ENCODE measurements around the gene PCDHGC4.

Gene PCDHGC4

GRCh38 chr5:141529002-141529401 is 44.2 kb downstream of the PCDHGC4 start:
- no peak for TF ChIP-seq CTCF (IDR thresholded peaks at IDR 0.05; ENCODE audit: borderline replicate concordance, insufficient read depth, low read depth, low read length)
- H3K4me3 ChIP-seq (ENCODE audit: low read depth, low read length), result no peak overlapping the region

GRCh38 chr5:141529873-141530272 is 45.0 kb downstream of the PCDHGC4 start:
- no peak overlapping the region for H3K4me3 ChIP-seq (ENCODE audit: low read depth, low read length)
- no peak for TF ChIP-seq CTCF (IDR thresholded peaks at IDR 0.05; ENCODE audit: borderline replicate concordance, insufficient read depth, low read depth, low read length)

- no peak overlapping the region for H3K4me3 ChIP-seq (ENCODE audit: low read depth, low read length)
- no peak for TF ChIP-seq CTCF (IDR thresholded peaks at IDR 0.05; ENCODE audit: borderline replicate concordance, insufficient read depth, low read depth, low read length)
Measured at GRCh38 chr5:141532726-141533125, 47.9 kb downstream of the PCDHGC4 start.

- TF ChIP-seq CTCF (IDR thresholded peaks at IDR 0.05; ENCODE audit: borderline replicate concordance, insufficient read depth, low read depth, low read length), result no peak
- H3K4me3 ChIP-seq (ENCODE audit: low read depth, low read length), result no peak overlapping the region
Measured at GRCh38 chr5:141533897-141534296, 49.1 kb downstream of the PCDHGC4 start.

- no peak overlapping the region for H3K4me3 ChIP-seq (ENCODE audit: low read depth, low read length)
- TF ChIP-seq CTCF (IDR thresholded peaks at IDR 0.05; ENCODE audit: borderline replicate concordance, insufficient read depth, low read depth, low read length), result no peak
Measured at GRCh38 chr5:141534492-141535213, 49.8 kb downstream of the PCDHGC4 start.
